Body of pancreas (tissue), 4 donors: ENCODE results near the gene TMEM203. TPM values are rescaled to one million over a fixed set of nuclear protein-coding genes. Genes with fewer than 3 reads are reported as not detected.
A peak's percentile ranks its signal among the peaks of the same experiment; 100 is the strongest.

Experiments used
- ATAC-seq: fragments of 150-250 bp; one replicate; pipeline ENCODE4 v1.9.1; 2016
- DNase-seq, 4 donors: peaks; one replicate each; pipeline ENCODE4 v3.0.0-alpha.2; 2019
- H3K27ac ChIP-seq, 4 donors: fragments of 200-600 bp; sonication (generic); 1 replicate in 3 of 4; 2 replicates in 1 of 4; pipeline versions ENCODE4 v1.5.1 to v1.6.1; 2016 to 2019; ENCODE audit warnings: mild to moderate bottlenecking in 1 of 4, mixed read lengths in 1 of 4, moderate library complexity in 1 of 4
- H3K27me3 ChIP-seq, 2 donors: fragments of 200-600 bp; sonication (generic); one replicate each; pipeline ENCODE4 v1.6.0; 2016; ENCODE audit warnings: mild to moderate bottlenecking in 1 of 2
- H3K36me3 ChIP-seq, 2 donors: fragments of 200-600 bp; sonication (generic); replicated peaks in 1 of 2; 2 replicates each; pipeline ENCODE4 v1.5.1; 2016; ENCODE audit warnings: low read depth in 2 of 2; ENCODE audit not compliant: insufficient read depth in 1 of 2
- H3K4me1 ChIP-seq: fragments of 200-600 bp; sonication (generic); one replicate; pipeline ENCODE4 v1.6.0; 2016
- H3K4me3 ChIP-seq, 2 donors: fragments of 200-600 bp; sonication (generic); 1 replicate in 1 of 2; 2 replicates in 1 of 2; pipeline ENCODE4 v1.5.1; 2016 to 2019
- H3K9me3 ChIP-seq, 3 donors: fragments of 200-600 bp; sonication (generic); 1 replicate in 2 of 3; 2 replicates in 1 of 3; pipeline ENCODE4 v1.5.1; 2016
- CTCF ChIP-seq, 7 experiments: fragments of 450-650 bp in 4 of 7; fragments of 200-600 bp in 3 of 7; sonication (generic) in 3 of 7; IDR thresholded peaks; one replicate each; pipeline ENCODE4 v1.5.1; 2016 to 2019; ENCODE audit warnings: antibody characterized with exemption in 7 of 7
- POLR2A ChIP-seq, 3 donors: fragments of 450-650 bp; IDR thresholded peaks; one replicate each; pipeline ENCODE4 v1.6.1; 2016; ENCODE audit warnings: antibody characterized with exemption in 3 of 3, mild to moderate bottlenecking in 2 of 3
- WGBS, 2 donors: methylation state at CpG; one replicate each; pipeline ENCODE4 v1.1.5; 2017; 5-methylcytosine and 5-hydroxymethylcytosine counted together
- intact Hi-C: fragments of 100-400 bp; cut with DNase I; formaldehyde crosslinking; loops from one replicate; pipeline ENCODE4 v1.15.1; 2023
- total RNA-seq, 2 donors: library from RNA; depleted of rRNA; stranded (reverse); fragments of >200 nt; gene quantifications; one replicate each; pipeline ENCODE4 v1.1.0, GENCODE V29; 2016

The TMEM203 gene
- total RNA-seq, 2 donors from 2014 or later, result 11.9 to 18.1 TPM

- ATAC-seq (no peak), DNase-seq (no peak)
- WGBS, 2 donors, result 92 to 100% methylated on average over 1 to 2 of the region's 2 CpGs
- H3K27ac ChIP-seq, result peak overlapping the region in 3 of 4 donors; percentile 13 to 93 (median 92)
- H3K4me1 ChIP-seq, result peaks cover 91% of the 10 kb centered on the region
- no peaks in the 10 kb centered on the region for H3K9me3 ChIP-seq
- peaks cover 0 to 2% of the 10 kb centered on the region in 2 donors for H3K36me3 ChIP-seq
- TF ChIP-seq POLR2A (IDR thresholded peaks at IDR 0.05) (no peak), CTCF (IDR thresholded peaks at IDR 0.05) (no peak)
- H3K27me3 ChIP-seq, result no peaks in the 10 kb centered on the region
- H3K4me3 ChIP-seq, result no peak overlapping the region
- intact Hi-C loops, result loop anchor here (5.0 kb wide), 1 partner anchor 39 kb away; the partner anchor contains the start of gene SLC34A3
Measured at GRCh38 chr9:137192859-137193258, 12.6 kb downstream of the TMEM203 start.

GRCh38 chr9:137192448-137192780, 13.0 kb downstream of the TMEM203 start:
- TF ChIP-seq POLR2A (IDR thresholded peaks at IDR 0.05) (no peak), CTCF (IDR thresholded peaks at IDR 0.05) (no peak)
- Histone ChIP-seq H3K27me3 (no peaks in the 10 kb centered on the region), H3K27ac (peak overlapping the region; percentile 13 to 93 (median 58)), H3K4me1 (peaks cover 91% of the 10 kb centered on the region), H3K4me3 (no peak overlapping the region), H3K36me3 (peaks cover 0 to 2% of the 10 kb centered on the region in 2 donors), H3K9me3 (no peaks in the 10 kb centered on the region)
- WGBS, 2 donors, result 64 to 75% methylated on average over 9 to 10 of the region's 10 CpGs
- ATAC-seq (no peak), DNase-seq (no peak)
- intact Hi-C loops, result loop anchor here (5.0 kb wide), 1 partner anchor 40 kb away; the partner anchor contains the start of gene SLC34A3

- intact Hi-C loops, result loop anchor here (5.0 kb wide), 1 partner anchor 40 kb away; the partner anchor contains the start of gene SLC34A3
- no peak for DNase-seq
- 69% methylated on average over 21 of the region's 22 CpGs; no CpG with 5 or more reads in 1 of the 2 donors for WGBS, 2 donors
- peaks cover 91% of the 10 kb centered on the region for H3K4me1 ChIP-seq
- H3K4me3 ChIP-seq, result no peak overlapping the region
- ATAC-seq, result no peak
- TF ChIP-seq POLR2A (IDR thresholded peaks at IDR 0.05) (peak in 1 of 3 donors; percentile 6), CTCF (IDR thresholded peaks at IDR 0.05) (no peak)
- H3K27me3 ChIP-seq, result no peaks in the 10 kb centered on the region
- peaks cover 0 to 2% of the 10 kb centered on the region in 2 donors for H3K36me3 ChIP-seq
- H3K9me3 ChIP-seq, result no peaks in the 10 kb centered on the region
- H3K27ac ChIP-seq, result peak overlapping the region; percentile 13 to 93 (median 58)
Measured at GRCh38 chr9:137191691-137192447, 13.6 kb downstream of the TMEM203 start.

GRCh38 chr9:137191245-137191644, 14.2 kb downstream of the TMEM203 start:
- no peak overlapping the region for H3K4me3 ChIP-seq
- DNase-seq, result no peak
- ATAC-seq, result no peak
- no peaks in the 10 kb centered on the region for H3K27me3 ChIP-seq
- H3K4me1 ChIP-seq, result peaks cover 91% of the 10 kb centered on the region
- TF ChIP-seq POLR2A (IDR thresholded peaks at IDR 0.05) (no peak), CTCF (IDR thresholded peaks at IDR 0.05) (no peak)
- H3K36me3 ChIP-seq, result peaks cover 0 to 2% of the 10 kb centered on the region in 2 donors
- H3K9me3 ChIP-seq, result no peaks in the 10 kb centered on the region
- 66 to 79% methylated on average over 3 of the region's 3 CpGs for WGBS, 2 donors
- peak overlapping the region in 3 of 4 donors; percentile 93 to 96 (median 94) for H3K27ac ChIP-seq
- intact Hi-C loops, result loop anchor here (5.0 kb wide), 1 partner anchor 41 kb away; the partner anchor contains the start of gene SLC34A3
